HK-2 (cell line): ENCODE results near the gene CCDC18.
"Not testable (repeated sequence)": the region's sequence is repeated elsewhere in the genome, so short reads cannot be mapped to it uniquely, and the experiment has no call there.

ENCODE experiments used
- DNase-seq: peaks from one replicate; pipeline ENCODE4 v3.0.0-alpha.2; 2018; ENCODE audit not compliant: unreplicated experiment

The CCDC18 gene

GRCh38 chr1:93180723-93181613 is at the start of gene CCDC18:
Gene CCDC18 (plus strand): TSS chr1:93180724. CDS start chr1:93183362, 2,638 bp downstream.
- DNase-seq: no peak

GRCh38 chr1:93132638-93133037 is 47.9 kb upstream of the CCDC18 start:
- DNase-seq: no peak

- no peak for DNase-seq
Measured at GRCh38 chr1:93136445-93136844, 44.1 kb upstream of the CCDC18 start.

GRCh38 chr1:93137604-93138292 is 42.8 kb upstream of the CCDC18 start:
- no peak for DNase-seq

GRCh38 chr1:93140106-93140505 is 40.4 kb upstream of the CCDC18 start:
- DNase-seq: no peak

- DNase-seq: no peak
Measured at GRCh38 chr1:93142161-93142560, 38.4 kb upstream of the CCDC18 start.

- DNase-seq: no peak
Measured at GRCh38 chr1:93143136-93143535, 37.4 kb upstream of the CCDC18 start.

GRCh38 chr1:93143769-93144168 is 36.8 kb upstream of the CCDC18 start:
- no peak for DNase-seq

GRCh38 chr1:93148001-93148400 is 32.5 kb upstream of the CCDC18 start:
- DNase-seq: no peak

- no peak for DNase-seq
Measured at GRCh38 chr1:93150729-93151128, 29.8 kb upstream of the CCDC18 start.

- DNase-seq: no peak
Measured at GRCh38 chr1:93151474-93151873, 29.1 kb upstream of the CCDC18 start.

- DNase-seq: no peak
Measured at GRCh38 chr1:93152835-93153234, 27.7 kb upstream of the CCDC18 start.

GRCh38 chr1:93154898-93155297 is 25.6 kb upstream of the CCDC18 start:
- no peak for DNase-seq

GRCh38 chr1:93155335-93155734 is 25.2 kb upstream of the CCDC18 start:
- no peak for DNase-seq

- no peak for DNase-seq
Measured at GRCh38 chr1:93159337-93159736, 21.2 kb upstream of the CCDC18 start.

- not testable (repeated sequence) for DNase-seq
Measured at GRCh38 chr1:93163314-93163713, 17.2 kb upstream of the CCDC18 start.

- DNase-seq: no peak
Measured at GRCh38 chr1:93164816-93165215, 15.7 kb upstream of the CCDC18 start.

GRCh38 chr1:93165895-93166294 is 14.6 kb upstream of the CCDC18 start:
- DNase-seq: not testable (repeated sequence)

- no peak for DNase-seq
Measured at GRCh38 chr1:93167006-93167405, 13.5 kb upstream of the CCDC18 start.

GRCh38 chr1:93170141-93170678 is 10.3 kb upstream of the CCDC18 start:
- DNase-seq: not testable (repeated sequence)

GRCh38 chr1:93171549-93172034 is 8.9 kb upstream of the CCDC18 start:
- no peak for DNase-seq

GRCh38 chr1:93172778-93173177 is 7.7 kb upstream of the CCDC18 start:
- no peak for DNase-seq

- not testable (repeated sequence) for DNase-seq
Measured at GRCh38 chr1:93174638-93175037, 5.9 kb upstream of the CCDC18 start.
